K562 (cell line): ENCODE measurements around the gene HEXIM2. TPM values are rescaled to one million over a fixed set of nuclear protein-coding genes. Genes with fewer than 3 reads are reported as not detected.

Experiments
- ATAC-seq: fragments of 200-7000 bp; cut with Tn5 transposase; 3 replicates; pipeline ENCODE4 v1.9.1; 2020; ENCODE audit warnings: moderate library complexity
- BruUV-seq: library from RNA; stranded (reverse); fragments of 400-500 nt; replicated peaks from 2 replicates; lab custom pipeline; 2021; lab: Mats Ljungman, UMichigan
- CTCF ChIA-PET: fragments of 300-600 bp; formaldehyde crosslinking; extraction: SDS; loops from one replicate; lab custom pipeline; 2021; ENCODE audit warnings: low intra/inter-chr PET ratio; lab: Yijun Ruan, JAX
- POLR2A ChIA-PET: fragments of 300-600, 350-650 bp; sonication (Branson Sonifier 250); formaldehyde crosslinking; extraction: SDS; loops from one replicate; lab custom pipeline; 2021; ENCODE audit warnings: antibody characterized with exemption, inconsistent platforms; lab: Yijun Ruan, JAX
- DNase-seq, 4 experiments: peaks; one replicate each; pipeline versions ENCODE4 v3.0.0 to v3.0.0-alpha.2; 2011 to 2018; ENCODE audit warnings: low spot score in 3 of 4, mixed read lengths in 3 of 4; ENCODE audit errors: extremely low read depth in 1 of 4
- FAIRE-seq: peaks from 2 replicates; lab custom pipeline; 2011; peaks lifted over from hg19 to GRCh38; lab: Jason Lieb, UNC
- H2AFZ ChIP-seq: 2 replicates; pipeline ENCODE4 v1.6.0; 2011; ENCODE audit warnings: low read depth, low read length, control low read depth, inconsistent platforms
- H3K27ac ChIP-seq: fragments of 200-600 bp; 3 replicates; pipeline ENCODE4 v1.8.0; 2011; ENCODE audit warnings: low read depth, mild to moderate bottlenecking, control low read depth, inconsistent platforms, low read length, moderate library complexity, mixed read lengths; ENCODE audit errors: extremely low read depth
- H3K27me3 ChIP-seq, 2 experiments: fragments of 300-600 bp in 1 of 2; 2 replicates in 1 of 2; 3 replicates in 1 of 2; pipeline versions ENCODE4 v1.6.0 to v1.8.0; 2011; ENCODE audit warnings: inconsistent platforms in 2 of 2, low read length in 2 of 2, mild to moderate bottlenecking in 1 of 2, mixed read lengths in 1 of 2, moderate library complexity in 1 of 2; ENCODE audit not compliant: control insufficient read depth in 2 of 2, insufficient read depth in 2 of 2
- H3K36me3 ChIP-seq: fragments of 300-600 bp; 3 replicates; pipeline ENCODE4 v1.8.0; 2011; ENCODE audit warnings: mild to moderate bottlenecking, low read length, inconsistent platforms; ENCODE audit not compliant: control insufficient read depth, insufficient read depth
- H3K4me1 ChIP-seq, 2 experiments: fragments of 200-600 bp in 1 of 2; replicated peaks in 1 of 2; 2 replicates in 1 of 2; 3 replicates in 1 of 2; pipeline versions ENCODE4 v1.5.1 to v1.8.0; 2011; ENCODE audit warnings: inconsistent platforms in 2 of 2, low read length in 2 of 2, mild to moderate bottlenecking in 1 of 2, mixed read lengths in 1 of 2, moderate library complexity in 1 of 2; ENCODE audit not compliant: control insufficient read depth in 2 of 2, insufficient read depth in 2 of 2
- H3K4me2 ChIP-seq: 2 replicates; pipeline ENCODE4 v1.6.1; 2011; ENCODE audit warnings: low read length, control low read depth, inconsistent platforms, mixed read lengths; ENCODE audit not compliant: insufficient read depth
- H3K4me3 ChIP-seq: fragments of 200-600 bp; sonication (generic), shearing (Covaris generic); 2 replicates; pipeline ENCODE4 v1.5.1; 2016; ENCODE audit warnings: control low read depth, inconsistent platforms
- H3K79me2 ChIP-seq: fragments of 200-600 bp; 3 replicates; pipeline ENCODE4 v1.8.0; 2011; ENCODE audit warnings: low read length, inconsistent platforms; ENCODE audit not compliant: control insufficient read depth, insufficient read depth
- H3K9ac ChIP-seq, 2 experiments: 2 replicates each; pipeline versions ENCODE4 v1.6.0 to v1.6.1; 2011; ENCODE audit warnings: low read depth in 2 of 2, low read length in 2 of 2, control low read depth in 1 of 2, inconsistent platforms in 1 of 2, mild to moderate bottlenecking in 1 of 2, mixed read lengths in 1 of 2; ENCODE audit not compliant: insufficient read depth in 1 of 2
- H3K9me1 ChIP-seq: one replicate; pipeline ENCODE4 v1.6.0; 2011; ENCODE audit warnings: inconsistent platforms, mild to moderate bottlenecking, low read length, moderate library complexity; ENCODE audit not compliant: control insufficient read depth, insufficient read depth
- H3K9me3 ChIP-seq: replicated peaks from 2 replicates; pipeline ENCODE4 v1.5.1; 2011; ENCODE audit warnings: low read depth, low read length, inconsistent platforms; ENCODE audit not compliant: control insufficient read depth, insufficient read depth
- H4K20me1 ChIP-seq: replicated peaks from 2 replicates; pipeline ENCODE4 v1.6.1; 2011; ENCODE audit warnings: low read length, inconsistent platforms, mixed read lengths; ENCODE audit not compliant: control insufficient read depth, insufficient read depth
- DPF2 ChIP-seq: fragments of 450-650 bp; IDR thresholded peaks from 2 replicates; pipeline ENCODE4 v1.6.1; 2016
- FOXP1 ChIP-seq: sonication (generic); formaldehyde crosslinking; IDR thresholded peaks from 2 replicates; pipeline ENCODE4 v1.8.0; 2022; ENCODE audit warnings: mild to moderate bottlenecking, missing genetic modification reagents
- HDAC8 ChIP-seq: fragments of 450-650 bp; IDR thresholded peaks from 2 replicates; pipeline ENCODE4 v1.6.1; 2016; ENCODE audit warnings: mild to moderate bottlenecking, missing genetic modification characterization, moderate library complexity, missing compliant biosample characterization
- NONO ChIP-seq, 2 experiments: fragments of 200-400 bp in 1 of 2; fragments of 450-650 bp in 1 of 2; formaldehyde crosslinking in 1 of 2; IDR thresholded peaks; 2 replicates each; pipeline ENCODE4 v1.6.1; 2017; ENCODE audit warnings: low read depth in 2 of 2, mild to moderate bottlenecking in 2 of 2, moderate library complexity in 2 of 2, low read length in 1 of 2
- POLR2A ChIP-seq: fragments of 450-650 bp; conservative IDR thresholded peaks from 2 replicates; pipeline ENCODE4 v1.6.1; 2016
- TOE1 ChIP-seq, 2 experiments: fragments of 450-650 bp in 1 of 2; sonication (generic) in 1 of 2; formaldehyde crosslinking in 1 of 2; IDR thresholded peaks; 2 replicates each; pipeline versions ENCODE4 v1.7.1 to v1.8.0; 2016 to 2022; ENCODE audit warnings: borderline replicate concordance in 2 of 2, mild to moderate bottlenecking in 2 of 2, antibody characterized with exemption in 1 of 2, inconsistent platforms in 1 of 2, low read depth in 1 of 2, missing genetic modification reagents in 1 of 2, moderate library complexity in 1 of 2
- ZNF184 ChIP-seq: sonication (generic); formaldehyde crosslinking; IDR thresholded peaks from 2 replicates; pipeline ENCODE4 v1.5.0; 2020; ENCODE audit warnings: missing genetic modification reagents
- ZNF518B ChIP-seq: fragments of 250-450 bp; sonication (Bioruptor Pico); IDR thresholded peaks from 2 replicates; pipeline ENCODE4 v1.5.0; 2021; ENCODE audit warnings: mild to moderate bottlenecking, moderate library complexity
- WGBS: fragments of 100-300 bp; shearing (Covaris generic); methylation state at CpG from one replicate; pipeline ENCODE4 v1.1.6; 2016; ENCODE audit warnings: low coverage, mixed read lengths; ENCODE audit not compliant: insufficient coverage; ENCODE audit errors: missing lambda C conversion rate; 5-methylcytosine and 5-hydroxymethylcytosine counted together
- in situ Hi-C: fragments of 300-500 bp; cut with MboI; formaldehyde crosslinking; loops from 4 replicates; pipeline ENCODE4 v1.15.0; 2018; ENCODE audit warnings: inconsistent platforms, mixed read lengths
- intact Hi-C: fragments of 100-400 bp; cut with micrococcal nuclease; formaldehyde crosslinking; loops from 2 replicates; pipeline ENCODE4 v1.14.2; 2022
- polyA plus RNA-seq, 8 experiments: library from polyadenylated mRNA; depleted of rRNA in 4 of 8; stranded (reverse) in 5 of 8; unstranded in 3 of 8; fragments of >200 nt; fragmentation: Nextera tagmentation in 2 of 8; fragmentation: Illumina TruSeq in 1 of 8; extraction: Ambion mirVana in 2 of 8; extraction: Trizol in 1 of 8; gene quantifications; 2 replicates each; pipeline versions ENCODE4 v1.2.1 to v1.2.3, GENCODE V29; 2011 to 2014; ENCODE audit warnings: inconsistent platforms in 1 of 8, missing spikeins in 1 of 8
- total RNA-seq, 7 experiments: library from RNA; depleted of rRNA in 6 of 7; stranded (reverse); fragments of >200 nt in 6 of 7; fragmentation: Illumina TruSeq in 2 of 7; extraction: Trizol in 2 of 7; gene quantifications; 2 replicates each; pipeline versions ENCODE4 v1.2.1 to v1.2.3, GENCODE V29; 2011 to 2021; ENCODE audit warnings: low replicate concordance in 1 of 7
- TF ChIP-seq, protein P1 (sequence below): fragments of 450-650 bp; IDR thresholded peaks from 2 replicates; pipeline ENCODE4 v1.6.1; 2016; ENCODE audit warnings: missing biosample characterization, missing genetic modification characterization

HEXIM2 gene
- total and polyA plus RNA-seq, 9 of the 15 experiments (the other 6 are each of a cell fraction or from before 2014, with no cell fraction given) = 0.69 to 3.4 (median 1.1) TPM; not detected in 2

DNA sequence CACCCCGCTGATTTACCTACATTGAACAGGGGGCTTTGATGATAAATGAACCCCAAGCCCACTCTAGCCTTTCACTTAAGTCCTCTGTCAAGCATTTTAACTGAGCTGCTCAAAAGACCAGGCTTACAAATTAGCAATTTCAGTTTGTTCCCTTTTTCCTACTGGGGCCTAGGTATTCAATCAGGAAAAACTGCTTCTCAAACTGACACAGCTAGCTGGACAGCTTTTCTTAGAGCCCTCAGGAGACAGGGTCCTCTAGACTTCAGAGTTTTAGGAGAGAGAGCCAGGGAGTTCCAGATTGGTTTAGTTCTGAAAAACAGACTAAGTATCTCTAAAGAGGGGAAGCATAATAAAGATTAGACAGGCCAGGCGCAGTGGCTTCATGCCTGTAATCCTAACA lies 6.2 kb upstream of the HEXIM2 start:
- ChIA-PET CTCF (no interaction called here), POLR2A (interaction anchor here (0.6 to 0.7 kb wide), 2 partner anchors 206 to 744 kb away, joined by 3 read pairs; no protein-coding TSS in a partner anchor)
- BruUV-seq = no TSS peak
- Histone ChIP-seq H3K79me2 (peaks cover 44% of the 10 kb centered on the region), H3K27ac (peak overlapping the region; percentile 45; the same call in 2 of the 3 replicates), H3K36me3 (peaks cover 8% of the 10 kb centered on the region; the same call in 2 of the 3 replicates), H2AFZ (no peak overlapping the region), H3K9ac (peak overlapping the region; percentile 1 to 11; a peak in 1 of 4 replicates), H3K9me1 (no peaks in the 10 kb centered on the region), H3K4me3 (no peak overlapping the region), H3K4me1 (peaks cover 21 to 33% of the 10 kb centered on the region in 2 experiments), H3K9me3 (no peaks in the 10 kb centered on the region), H4K20me1 (no peaks in the 10 kb centered on the region), H3K27me3 (no peaks in the 10 kb centered on the region), H3K4me2 (no peak overlapping the region)
- FAIRE-seq (no peak), ATAC-seq (no peak), DNase-seq (no peak)
- in situ Hi-C loops (no loop called here), intact Hi-C loops (no loop called here)
- WGBS = 78% methylated on average over 2 of the region's 2 CpGs
- TF ChIP-seq FOXP1 (CRISPR knock-in tag) (no peak), HDAC8 (no peak), DPF2 (0 out of 2 replicates have a peak, but pooled peaks have one; percentile 22)

- Histone ChIP-seq H3K27me3 (no peaks in the 10 kb centered on the region), H3K9me3 (no peaks in the 10 kb centered on the region), H3K27ac (no peak overlapping the region), H3K36me3 (peaks cover 5% of the 10 kb centered on the region; the same call in 2 of the 3 replicates), H3K4me3 (no peak overlapping the region), H3K4me1 (peaks cover 26 to 32% of the 10 kb centered on the region in 2 experiments), H2AFZ (no peak overlapping the region), H3K79me2 (peaks cover 44% of the 10 kb centered on the region), H3K9me1 (no peaks in the 10 kb centered on the region), H3K9ac (no peak overlapping the region), H4K20me1 (no peaks in the 10 kb centered on the region), H3K4me2 (no peak overlapping the region)
- in situ Hi-C loops = no loop called here
- ATAC-seq = no peak
- ChIA-PET POLR2A (interaction anchor here (0.7 to 9.6 kb wide), 2 partner anchors 8 to 743 kb away, joined by 3 to 497 read pairs; partner anchors contain the start of gene HEXIM1), CTCF (no interaction called here)
- TF ChIP-seq, protein P1, sequence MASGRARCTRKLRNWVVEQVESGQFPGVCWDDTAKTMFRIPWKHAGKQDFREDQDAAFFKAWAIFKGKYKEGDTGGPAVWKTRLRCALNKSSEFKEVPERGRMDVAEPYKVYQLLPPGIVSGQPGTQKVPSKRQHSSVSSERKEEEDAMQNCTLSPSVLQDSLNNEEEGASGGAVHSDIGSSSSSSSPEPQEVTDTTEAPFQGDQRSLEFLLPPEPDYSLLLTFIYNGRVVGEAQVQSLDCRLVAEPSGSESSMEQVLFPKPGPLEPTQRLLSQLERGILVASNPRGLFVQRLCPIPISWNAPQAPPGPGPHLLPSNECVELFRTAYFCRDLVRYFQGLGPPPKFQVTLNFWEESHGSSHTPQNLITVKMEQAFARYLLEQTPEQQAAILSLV (tag) = no peak
- no peak for TF ChIP-seq ZNF184 (CRISPR knock-in tag)
- TF ChIP-seq NONO (IDR thresholded peaks at IDR 0.05; ENCODE audit: low read depth in 2 of 2, low read length in 1 of 2) = no peak
- TF ChIP-seq ZNF518B (CRISPR knock-in tag) = no peak
- TF ChIP-seq TOE1 (IDR thresholded peaks at IDR 0.05; ENCODE audit: borderline replicate concordance) = no peak
- TF ChIP-seq TOE1 (CRISPR knock-in tag; IDR thresholded peaks at IDR 0.05; ENCODE audit: borderline replicate concordance, low read depth) = no peak
- TF ChIP-seq POLR2A = no peak
- intact Hi-C loops = no loop called here
- no peak for DNase-seq
- no peak for FAIRE-seq
- 87% methylated on average over 3 of the region's 3 CpGs for WGBS
- no TSS peak for BruUV-seq
These were observed 5.4 kb upstream of the HEXIM2 start for GRCh38 chr17:45156242-45156641.
